Kidney glomerular epithelial cell (primary cell): Measurements from ENCODE around the gene ANKRD40CL.

Experiments used
- DNase-seq: peaks from one replicate; lab custom pipeline; 2025; lab: John Stamatoyannopoulos, UW

Gene ANKRD40CL

DNA sequence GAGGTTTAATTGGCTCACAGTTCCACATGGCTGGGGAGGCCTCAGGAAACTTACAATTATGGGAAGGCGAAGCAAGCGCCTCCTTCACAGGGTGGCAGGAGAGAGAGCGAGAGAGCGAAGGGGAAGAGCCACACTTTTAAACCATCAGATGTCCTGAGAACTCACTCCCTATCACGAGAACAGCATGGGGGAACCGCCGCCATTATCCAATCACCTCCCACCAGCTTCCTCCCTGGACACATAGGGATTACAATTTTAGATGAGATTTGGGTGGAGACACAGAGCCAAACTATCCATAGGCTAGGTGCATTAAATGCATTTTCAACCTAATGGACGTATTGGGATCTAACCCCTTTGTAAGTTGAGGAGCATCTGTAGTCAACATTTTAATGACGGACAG is 54.7 kb downstream of the ANKRD40CL start:
- DNase-seq = no peak
